Breast epithelium (tissue), 4 donors: Measurements from ENCODE around the gene UBA5. TPM values are rescaled to one million over a fixed set of nuclear protein-coding genes. Genes with fewer than 3 reads are reported as not detected.

Experiments
- DNase-seq, 2 donors: peaks; one replicate each; pipeline ENCODE4 v3.0.0-alpha.2; 2019; ENCODE audit warnings: low spot score in 2 of 2
- H3K27ac ChIP-seq, 2 donors: fragments of 200-600 bp; sonication (generic) in 1 of 2; one replicate each; pipeline ENCODE4 v1.5.1; 2016 to 2019; ENCODE audit warnings: mild to moderate bottlenecking in 1 of 2
- H3K27me3 ChIP-seq, 2 donors: fragments of 200-600 bp; sonication (generic) in 1 of 2; one replicate each; pipeline versions ENCODE4 v1.5.1 to v1.6.0; 2017 to 2019; ENCODE audit warnings: control low read depth in 1 of 2, mild to moderate bottlenecking in 1 of 2
- H3K36me3 ChIP-seq: fragments of 200-600 bp; one replicate; pipeline ENCODE4 v1.5.1; 2019
- H3K4me1 ChIP-seq, 2 donors: fragments of 200-600 bp; sonication (generic); one replicate each; pipeline ENCODE4 v1.5.1; 2016 to 2019; ENCODE audit warnings: control low read depth in 1 of 2
- H3K4me3 ChIP-seq, 3 donors: fragments of 200-600 bp; sonication (generic); 1 replicate in 2 of 3; 2 replicates in 1 of 3; pipeline ENCODE4 v1.5.1; 2016 to 2019; ENCODE audit warnings: mild to moderate bottlenecking in 3 of 3, moderate library complexity in 2 of 3
- H3K9me3 ChIP-seq, 2 donors: fragments of 200-600 bp; sonication (generic) in 1 of 2; one replicate each; pipeline ENCODE4 v1.5.1; 2016 to 2019; ENCODE audit warnings: control low read depth in 1 of 2
- CTCF ChIP-seq, 3 donors: fragments of 450-650 bp; IDR thresholded peaks; one replicate each; pipeline ENCODE4 v1.5.1; 2016 to 2017; ENCODE audit warnings: antibody characterized with exemption in 3 of 3, mild to moderate bottlenecking in 3 of 3, moderate library complexity in 3 of 3
- POLR2A ChIP-seq: fragments of 450-650 bp; IDR thresholded peaks from one replicate; pipeline ENCODE4 v1.6.1; 2016; ENCODE audit warnings: antibody characterized with exemption, mild to moderate bottlenecking, moderate library complexity
- POLR2AphosphoS5 ChIP-seq, 3 donors: sonication (generic); formaldehyde crosslinking; IDR thresholded peaks; one replicate each; pipeline ENCODE4 v1.6.1; 2017; ENCODE audit warnings: antibody characterized with exemption in 3 of 3
- intact Hi-C: fragments of 100-400 bp; cut with DNase I; formaldehyde crosslinking; loops from one replicate; pipeline ENCODE4 v1.15.1; 2023; ENCODE audit warnings: low total_unique reads
- total RNA-seq, 3 donors: library from RNA; depleted of rRNA; stranded (reverse); fragments of >200 nt; gene quantifications; one replicate each; pipeline ENCODE4 v1.1.0, GENCODE V29; 2016

The UBA5 gene
- total RNA-seq, 3 donors from 2014 or later: 34.4 to 40.2 (median 37.7) TPM

- Histone ChIP-seq H3K9me3 (no peaks in the 10 kb centered on the region), H3K4me1 (no peaks in the 10 kb centered on the region), H3K36me3 (no peaks in the 10 kb centered on the region), H3K27me3 (no peaks in the 10 kb centered on the region), H3K4me3 (peak overlapping the region; percentile 80 to 98 (median 92)), H3K27ac (peak overlapping the region; percentile 98)
- intact Hi-C loops: no loop called here
- peak; percentile 59 to 71 for DNase-seq
- peak in 2 of 3 donors; percentile 37 to 51 for TF ChIP-seq CTCF (IDR thresholded peaks at IDR 0.05)
- TF ChIP-seq POLR2AphosphoS5 (IDR thresholded peaks at IDR 0.05): no peak
These were observed 61.5 kb downstream of the UBA5 start for GRCh38 chr3:132721479-132722164.

- H3K36me3 ChIP-seq: no peaks in the 10 kb centered on the region
- H3K9me3 ChIP-seq: no peaks in the 10 kb centered on the region
- peak; percentile 95 to 99 for DNase-seq
- H3K4me3 ChIP-seq: peak within 1 kb of the TSS; percentile 80 to 98 (median 92)
- H3K4me1 ChIP-seq: no peaks in the 10 kb centered on the region
- peak; percentile 63 for TF ChIP-seq POLR2A
- peak in 1 of 3 donors; percentile 37 for TF ChIP-seq CTCF (IDR thresholded peaks at IDR 0.05)
- TF ChIP-seq POLR2AphosphoS5 (IDR thresholded peaks at IDR 0.05): peak; percentile 87 to 90 (median 88)
- no peaks in the 10 kb centered on the region for H3K27me3 ChIP-seq
- intact Hi-C loops: no loop called here
- H3K27ac ChIP-seq: peak within 1 kb of the TSS; percentile 98
These were observed 62.3 kb downstream of the UBA5 start, which contains the start of gene NPHP3 for GRCh38 chr3:132722165-132723023. NPHP3 (minus strand) TSS chr3:132722409; CDS start chr3:132722355, 54 bp downstream.

GRCh38 chr3:132723024-132723950 lies 63.2 kb downstream of the UBA5 start:
- intact Hi-C loops: no loop called here
- Histone ChIP-seq H3K4me1 (no peaks in the 10 kb centered on the region), H3K27ac (peak overlapping the region; percentile 68 to 86), H3K9me3 (no peaks in the 10 kb centered on the region), H3K27me3 (no peaks in the 10 kb centered on the region), H3K36me3 (no peaks in the 10 kb centered on the region), H3K4me3 (peak overlapping the region; percentile 46 to 88 (median 78))
- TF ChIP-seq POLR2AphosphoS5 (IDR thresholded peaks at IDR 0.05) (peak in 1 of 3 donors; percentile 22), CTCF (IDR thresholded peaks at IDR 0.05) (no peak)
- no peak for DNase-seq

GRCh38 chr3:132726341-132726823 lies 66.3 kb downstream of the UBA5 start:
- Histone ChIP-seq H3K9me3 (no peaks in the 10 kb centered on the region), H3K36me3 (no peaks in the 10 kb centered on the region), H3K4me3 (no peak overlapping the region), H3K27me3 (no peaks in the 10 kb centered on the region), H3K27ac (no peak overlapping the region), H3K4me1 (no peaks in the 10 kb centered on the region)
- TF ChIP-seq POLR2A (no peak), CTCF (IDR thresholded peaks at IDR 0.05) (peak; percentile 79 to 84 (median 80)), POLR2AphosphoS5 (IDR thresholded peaks at IDR 0.05) (no peak)
- DNase-seq: no peak
- intact Hi-C loops: no loop called here

Other genes starting within 250 kb of the UBA5 start
- 10 to 100 TPM; 42.0 to 56.5 (median 53.6) TPM for gene DNAJC13, start 242.8 kb upstream of the UBA5 start, total RNA-seq
- 1 to 10 TPM; 1.1 to 2.5 (median 1.6) TPM for gene ACKR4, start 63.1 kb upstream of the UBA5 start, total RNA-seq
- 10 to 100 TPM; 30.4 to 52.0 (median 40.3) TPM for gene ACAD11, start 520 bp upstream of the UBA5 start, total RNA-seq
- gene NPHP3, start 62.1 kb downstream of the UBA5 start, total RNA-seq: 10 to 100 TPM; 53.0 to 98.2 (median 54.7) TPM